Activated CD4-positive, alpha-beta T cell treated with anti-CD3 and anti-CD28 coated beads, Interleukin-2, amount 50 U/mL, for 1 hour (primary cell): ENCODE measurements around the gene AKAP7.
"Not testable (repeated sequence)": the region's sequence is repeated elsewhere in the genome, so short reads cannot be mapped to it uniquely, and the experiment has no call there.

Experiments
- DNase-seq: peaks from one replicate; pipeline ENCODE4 v3.0.0-alpha.2; 2020

The AKAP7 gene

DNA sequence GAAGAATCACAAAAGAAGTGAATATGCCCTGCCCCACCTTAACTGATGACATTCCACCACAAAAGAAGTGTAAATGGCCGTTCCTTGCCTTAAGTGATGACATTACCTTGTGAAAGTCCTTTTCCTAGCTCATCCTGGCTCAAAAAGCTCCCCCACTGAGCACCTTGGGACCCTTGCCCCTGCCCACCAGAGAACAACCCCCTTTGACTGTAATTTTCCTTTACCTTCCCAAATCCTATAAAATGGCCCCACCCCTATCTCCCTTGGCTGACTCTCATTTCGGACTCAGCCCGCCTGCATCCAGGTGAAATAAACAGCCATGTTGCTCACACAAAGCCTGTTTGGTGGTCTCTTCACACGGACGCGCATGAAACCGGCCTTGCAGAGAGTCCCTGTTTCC is 165.6 kb downstream of the AKAP7 start:
- not testable (repeated sequence) for DNase-seq

DNA sequence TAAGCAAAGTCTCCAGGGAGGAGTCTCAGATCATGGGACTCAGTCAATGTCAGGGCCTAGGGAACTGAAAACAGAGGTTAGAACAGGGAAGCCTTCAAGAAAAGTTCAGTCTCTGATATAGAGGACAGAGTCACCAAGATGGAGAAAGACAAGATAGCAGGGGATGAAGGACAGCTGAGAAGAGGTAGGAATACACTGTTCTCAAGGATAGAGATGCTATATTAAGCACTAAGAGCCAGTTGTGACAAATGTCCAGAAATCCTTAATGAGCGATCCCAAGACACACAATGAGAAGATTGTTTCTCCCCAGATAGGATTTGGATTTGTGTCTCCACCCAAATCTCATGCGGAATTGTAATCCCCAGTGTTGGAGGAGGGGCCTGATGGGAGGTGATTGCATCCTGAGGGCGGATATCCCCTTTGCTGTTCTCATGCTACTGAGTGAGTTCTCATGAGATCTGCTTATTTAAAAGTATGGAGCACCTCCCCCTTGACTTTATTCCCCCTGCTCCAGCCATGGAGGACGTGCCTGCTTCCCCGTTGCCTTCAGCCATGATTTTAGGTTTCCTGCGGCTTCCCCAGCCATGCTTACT is 168.2 kb downstream of the AKAP7 start:
- DNase-seq, result no peak

DNA sequence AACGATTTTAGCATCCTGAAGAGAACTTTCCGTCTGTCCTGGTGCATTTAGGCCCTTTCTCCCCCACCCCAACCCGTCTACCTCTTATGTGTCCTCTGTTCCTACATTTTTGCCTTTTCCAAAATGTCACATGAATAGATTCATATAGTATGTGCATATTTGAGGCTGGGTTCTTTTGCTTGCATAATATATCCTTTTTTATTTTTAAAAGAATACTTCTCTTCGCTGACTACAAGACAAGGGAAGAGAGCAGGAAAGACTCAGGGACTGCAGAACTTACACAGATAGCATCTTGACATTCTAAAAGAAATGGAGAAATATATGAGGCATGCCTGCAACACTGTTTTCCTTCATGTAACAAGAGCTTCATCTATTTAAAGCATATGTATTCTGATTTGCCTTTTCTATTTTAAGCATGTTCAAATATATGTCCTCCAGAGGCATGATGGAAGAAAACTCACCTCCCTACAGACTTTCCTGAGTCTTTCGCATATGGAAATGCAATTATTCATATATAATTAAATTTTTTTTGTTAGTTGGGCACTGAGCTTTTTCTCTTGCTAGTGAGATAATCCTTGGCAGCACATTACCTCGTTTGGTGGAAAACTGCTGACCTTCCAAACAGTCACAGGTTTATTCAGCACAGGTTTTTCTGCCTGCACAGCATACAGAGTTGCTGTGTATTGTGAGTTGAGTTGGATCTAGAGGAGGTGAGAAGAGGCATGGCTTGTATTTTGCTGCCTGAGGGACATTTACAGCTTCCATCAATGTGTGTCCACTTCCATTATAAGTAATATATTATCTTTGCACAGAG is 170.0 kb downstream of the AKAP7 start:
- no peak for DNase-seq

DNA sequence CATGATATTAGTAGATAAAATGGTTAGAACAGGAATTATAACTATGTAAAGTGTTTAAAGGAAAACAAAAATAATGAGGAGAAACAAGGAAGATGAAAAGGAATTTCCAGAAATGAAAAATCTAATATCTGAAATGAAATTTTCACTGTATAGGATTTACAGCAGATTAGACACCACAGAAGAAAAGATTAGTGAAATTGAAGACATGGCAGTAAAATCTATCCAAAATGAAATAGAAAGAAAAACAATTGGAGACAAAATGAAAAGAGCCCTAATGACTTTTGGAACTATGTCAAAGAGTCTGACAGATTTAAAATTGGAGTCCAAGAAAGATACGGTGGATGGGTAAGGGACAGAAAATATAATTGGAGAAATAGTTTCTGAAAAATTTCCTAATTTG is 174.2 kb downstream of the AKAP7 start:
- no peak for DNase-seq

DNA sequence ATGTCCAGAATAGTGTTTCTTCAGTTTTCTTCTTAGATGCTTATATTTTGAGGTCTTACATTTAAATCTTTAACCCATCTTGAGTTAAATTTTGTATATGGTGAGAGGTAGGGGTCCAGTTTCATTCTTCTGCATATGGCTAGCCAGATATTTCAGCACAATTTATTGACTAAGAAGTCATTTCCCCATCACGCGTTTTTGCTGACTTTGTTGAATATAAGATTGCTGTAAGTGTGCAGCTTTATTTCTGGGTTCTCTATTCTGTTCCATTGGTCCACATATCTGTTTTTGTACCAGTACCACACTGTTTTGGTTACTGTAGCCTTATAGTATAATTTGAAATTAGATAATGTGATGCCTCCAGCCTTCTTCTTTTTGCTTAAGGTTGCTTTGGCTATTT is 179.6 kb downstream of the AKAP7 start:
- no peak for DNase-seq

DNA sequence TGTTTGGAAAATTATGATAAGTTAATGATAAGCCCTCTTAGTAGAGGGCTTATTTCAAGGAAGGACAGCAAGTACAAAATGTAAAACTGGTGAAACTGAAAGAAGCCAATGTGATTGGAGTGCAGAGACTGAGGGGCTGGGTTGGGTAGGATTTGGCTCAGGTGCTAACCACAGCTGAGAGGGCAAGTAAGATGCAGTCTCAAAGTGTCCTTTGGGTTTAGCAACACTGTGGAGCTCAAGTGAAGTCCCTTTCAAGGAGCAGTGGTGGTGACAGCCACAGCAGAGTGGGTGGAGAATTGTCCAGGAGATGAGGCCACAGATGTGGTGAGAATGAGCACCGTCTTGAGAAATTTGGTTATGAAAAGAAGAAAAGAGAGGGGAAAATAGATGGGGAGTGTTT is 181.4 kb downstream of the AKAP7 start:
- DNase-seq, result no peak

DNA sequence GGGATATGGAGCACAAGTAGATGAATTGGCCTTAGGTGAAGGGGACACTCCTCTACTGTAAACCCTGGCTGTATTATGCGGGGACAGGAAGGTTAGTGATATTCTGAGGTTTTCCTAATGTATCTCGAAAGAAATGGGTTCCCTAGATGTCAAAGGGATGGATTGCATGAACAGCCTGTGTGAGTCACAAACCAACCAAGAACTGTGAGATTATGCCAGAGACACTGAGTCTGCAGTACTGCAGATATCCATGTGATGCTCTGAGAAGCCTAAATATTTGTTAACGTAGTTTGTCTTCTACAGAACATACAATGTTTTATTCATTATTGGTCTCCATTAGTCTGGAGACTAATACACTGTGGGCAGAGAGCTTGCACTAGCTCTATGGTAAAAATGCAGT is 182.2 kb downstream of the AKAP7 start:
- no peak for DNase-seq

DNA sequence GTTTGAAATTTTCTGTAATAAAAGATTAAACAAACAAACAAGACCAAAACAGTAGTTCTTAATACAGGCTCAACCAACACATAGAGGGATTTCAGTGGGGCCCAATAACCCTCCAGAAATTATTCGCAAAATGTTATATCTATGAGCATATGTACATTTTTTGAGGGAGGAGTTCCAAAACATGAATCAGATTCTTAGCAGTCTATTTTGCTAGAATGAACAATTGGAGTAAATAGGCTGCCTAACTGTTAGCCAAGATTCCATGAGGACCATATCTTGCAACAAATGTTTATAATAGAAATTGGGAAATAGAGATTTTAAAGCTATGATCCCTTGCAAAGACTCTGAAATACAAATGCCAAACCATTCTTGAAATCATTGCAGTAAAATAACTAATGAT is 186.3 kb downstream of the AKAP7 start:
- no peak for DNase-seq

DNA sequence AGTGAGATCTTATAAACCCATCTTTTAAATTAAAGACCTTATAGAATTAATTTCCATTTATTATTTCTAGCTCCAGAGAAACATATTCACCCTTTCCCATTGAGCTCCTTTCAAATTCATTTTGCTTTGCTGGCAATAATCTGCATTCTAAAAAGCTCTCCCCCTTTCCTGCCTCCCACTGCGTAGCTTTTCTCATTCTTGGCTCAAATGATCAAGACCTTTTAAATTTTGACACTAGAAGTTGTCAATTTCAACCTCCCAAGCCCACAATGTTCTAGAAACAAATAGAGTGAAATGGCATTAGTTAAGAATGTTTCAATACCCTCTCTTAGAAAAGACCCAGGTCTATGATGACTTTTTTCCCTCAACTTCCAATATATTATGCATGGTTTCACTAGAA is 186.9 kb downstream of the AKAP7 start:
- no peak for DNase-seq

DNA sequence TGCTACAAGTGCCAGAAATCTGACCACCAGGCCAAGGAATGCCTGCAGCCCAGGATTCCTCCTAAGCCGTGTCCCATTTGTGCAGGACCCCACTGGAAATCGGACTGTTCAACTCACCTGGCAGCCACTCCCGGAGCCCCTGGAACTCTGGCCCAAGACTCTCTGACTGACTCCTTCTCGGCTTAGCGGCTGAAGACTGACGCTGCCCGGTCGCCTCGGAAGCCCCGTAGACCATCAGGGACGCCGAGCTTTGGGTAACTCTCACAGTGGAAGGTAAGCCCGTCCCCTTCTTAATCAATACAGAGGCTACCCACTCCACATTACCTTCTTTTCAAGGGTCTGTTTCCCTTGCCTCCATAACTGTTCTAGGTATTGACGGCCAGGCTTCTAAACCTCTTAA is 190.4 kb downstream of the AKAP7 start:
- DNase-seq, result not testable (repeated sequence)

DNA sequence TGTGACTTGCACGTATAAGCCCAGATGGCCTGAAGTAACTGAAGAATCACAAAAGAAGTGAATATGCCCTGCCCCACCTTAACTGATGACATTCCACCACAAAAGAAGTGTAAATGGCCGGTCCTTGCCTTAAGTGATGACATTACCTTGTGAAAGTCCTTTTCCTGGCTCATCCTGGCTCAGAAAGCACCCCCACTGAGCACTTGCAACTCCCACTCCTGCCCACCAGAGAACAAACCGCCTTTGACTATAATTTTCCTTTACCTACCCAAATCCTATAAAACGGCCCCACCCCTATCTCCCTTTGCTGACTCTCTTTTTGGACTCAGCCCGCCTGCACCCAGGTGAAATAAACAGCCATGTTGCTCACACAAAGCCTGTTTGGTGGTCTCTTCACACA is 193.5 kb downstream of the AKAP7 start:
- not testable (repeated sequence) for DNase-seq

DNA sequence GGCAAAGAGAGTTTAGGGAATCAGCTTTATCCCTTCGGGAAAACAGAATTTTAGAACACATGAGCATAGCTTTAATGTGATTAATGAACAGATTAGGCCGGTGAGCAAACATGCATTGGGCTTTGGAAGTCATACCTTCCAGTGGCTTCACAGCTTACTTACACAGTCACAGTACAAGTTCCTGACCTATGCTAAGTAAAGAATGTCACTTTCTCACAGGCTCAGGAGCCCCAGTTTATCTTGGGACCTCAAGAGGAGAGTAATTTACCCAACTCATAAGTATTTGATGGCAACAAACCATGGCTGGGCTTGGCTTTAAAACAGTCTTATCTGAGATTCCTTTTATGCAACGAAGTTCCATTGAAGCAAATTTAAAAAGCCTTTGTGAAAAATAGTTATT is 195.9 kb downstream of the AKAP7 start:
- DNase-seq, result no peak

DNA sequence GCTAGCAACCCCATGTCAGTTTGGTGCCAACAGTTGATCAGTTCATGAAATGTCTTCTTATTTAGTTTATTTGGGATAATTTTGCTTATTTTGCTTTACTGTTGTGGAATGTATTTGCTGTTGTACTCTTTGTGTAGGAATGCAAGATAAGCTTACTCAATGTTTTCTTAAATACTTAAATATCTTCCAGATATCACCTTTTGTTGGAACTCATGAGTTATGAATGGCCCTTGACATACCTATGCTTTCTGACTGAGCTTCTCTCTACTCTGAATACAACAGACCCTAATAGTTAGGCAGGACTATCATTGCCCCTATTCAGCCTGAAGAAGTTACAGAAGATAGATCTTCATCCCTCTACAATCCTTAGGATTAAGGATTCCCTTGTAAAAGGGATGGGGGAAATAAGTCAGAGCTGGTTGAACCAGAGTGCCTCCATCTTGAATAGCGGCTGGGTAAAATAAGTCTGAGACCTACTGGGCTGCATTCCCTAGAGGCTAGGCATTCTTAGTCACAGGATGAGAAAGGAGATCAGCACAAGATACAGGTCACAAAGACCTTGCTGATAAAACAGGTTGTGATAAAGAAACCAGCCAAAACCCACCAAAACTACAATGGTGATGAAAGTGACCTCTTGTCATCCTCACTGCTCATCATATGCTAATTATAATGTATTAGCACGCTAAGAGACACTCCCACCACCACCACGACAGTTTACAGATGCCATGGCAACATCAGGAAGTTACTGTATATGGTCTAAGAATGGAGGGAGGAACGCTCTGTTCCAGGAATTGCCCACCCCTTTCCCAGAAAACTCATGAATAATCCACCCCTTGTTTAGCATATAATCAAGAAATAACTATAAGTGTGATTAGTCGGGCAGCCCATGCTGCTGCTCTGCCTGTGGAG is 196.9 kb downstream of the AKAP7 start:
- DNase-seq, result no peak
